Loucy (cell line): ENCODE results near the gene FOXJ3.

Source experiments
- CTCF ChIP-seq: fragments of 200-600 bp; sonication (generic); conservative IDR thresholded peaks from 2 replicates; pipeline ENCODE4 v1.5.1; 2014; ENCODE audit warnings: mild to moderate bottlenecking, antibody characterized with exemption, low read length
- EZH2phosphoT487 ChIP-seq: fragments of 200-600 bp; IDR thresholded peaks from 2 replicates; pipeline ENCODE4 v1.6.1; 2018; ENCODE audit warnings: antibody characterized with exemption, mild to moderate bottlenecking, moderate library complexity, borderline replicate concordance

DNA sequence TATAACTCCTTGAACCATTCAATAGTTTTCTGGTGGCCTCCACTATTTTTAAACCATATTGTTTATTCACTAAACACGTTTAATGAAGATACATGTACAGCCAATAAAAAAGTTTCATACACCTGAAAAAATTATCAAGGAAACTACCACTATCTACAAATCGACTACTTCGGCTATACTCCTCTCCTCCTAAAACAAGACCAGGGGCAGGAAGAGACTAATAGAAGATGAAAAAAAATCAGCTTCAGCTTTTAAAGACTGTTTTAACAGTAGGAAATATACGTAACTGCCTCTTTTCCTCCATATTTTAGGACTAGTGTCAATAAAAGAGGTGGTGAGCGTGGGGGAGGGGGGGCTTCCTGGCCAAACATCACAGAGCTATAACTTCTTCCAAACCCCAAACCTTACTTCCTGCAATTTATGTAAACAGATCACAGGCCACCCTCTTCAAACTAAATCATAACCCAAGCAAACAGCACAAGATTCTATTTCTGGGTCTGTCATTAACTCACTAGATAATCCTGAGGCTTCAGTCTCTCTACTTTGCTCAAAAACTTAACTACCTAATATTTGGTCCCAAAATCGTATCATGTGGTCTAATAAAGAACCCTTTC is 15.1 kb downstream of the FOXJ3 start:
- no peak for TF ChIP-seq CTCF
- TF ChIP-seq EZH2phosphoT487 = no peak
